Hepatocyte (in vitro differentiated cells): ENCODE measurements around the gene EXOC2. TPM values are rescaled to one million over a fixed set of nuclear protein-coding genes. Genes with fewer than 3 reads are reported as not detected.

Experiments
- DNase-seq: peaks from one replicate; pipeline ENCODE4 v3.0.0-alpha.2; 2016; ENCODE audit warnings: low spot score
- H2AFZ ChIP-seq: fragments of 200-600 bp; sonication (generic); 2 replicates; pipeline ENCODE4 v1.6.0; 2016; ENCODE audit warnings: antibody characterized with exemption, mild to moderate bottlenecking
- H3K27ac ChIP-seq: fragments of 200-600 bp; sonication (generic); 2 replicates; pipeline ENCODE4 v1.5.1; 2016; ENCODE audit warnings: mild to moderate bottlenecking
- H3K27me3 ChIP-seq: fragments of 200-600 bp; sonication (generic); 2 replicates; pipeline ENCODE4 v1.6.1; 2016
- H3K36me3 ChIP-seq: fragments of 200-600 bp; sonication (generic); replicated peaks from 2 replicates; pipeline ENCODE4 v1.5.1; 2016; ENCODE audit warnings: low read depth; ENCODE audit not compliant: insufficient read depth
- H3K4me1 ChIP-seq: fragments of 200-600 bp; sonication (generic); 2 replicates; pipeline ENCODE4 v1.5.1; 2016; ENCODE audit warnings: mild to moderate bottlenecking, moderate library complexity; ENCODE audit not compliant: insufficient read depth
- H3K4me2 ChIP-seq: fragments of 200-600 bp; sonication (generic); 2 replicates; pipeline ENCODE4 v1.6.0; 2016
- H3K4me3 ChIP-seq: fragments of 200-600 bp; sonication (generic); 2 replicates; pipeline ENCODE4 v1.5.1; 2016; ENCODE audit warnings: mild to moderate bottlenecking
- H3K79me2 ChIP-seq: fragments of 200-600 bp; sonication (generic); 2 replicates; pipeline ENCODE4 v1.6.0; 2017; ENCODE audit warnings: mild to moderate bottlenecking
- H3K9me2 ChIP-seq: fragments of 200-600 bp; sonication (generic); replicated peaks from 2 replicates; pipeline ENCODE4 v1.6.0; 2017; ENCODE audit warnings: mild to moderate bottlenecking; ENCODE audit not compliant: insufficient read depth
- H3K9me3 ChIP-seq: fragments of 200-600 bp; sonication (generic); 2 replicates; pipeline ENCODE4 v1.5.1; 2016; ENCODE audit warnings: low read depth, mild to moderate bottlenecking
- H4K20me1 ChIP-seq: fragments of 200-600 bp; sonication (generic); 2 replicates; pipeline ENCODE4 v1.6.0; 2016; ENCODE audit warnings: mild to moderate bottlenecking; ENCODE audit not compliant: insufficient read depth, poor library complexity, severe bottlenecking
- EZH2 ChIP-seq: fragments of 200-600 bp; sonication (generic); IDR thresholded peaks from 2 replicates; pipeline ENCODE4 v1.6.1; 2016; ENCODE audit warnings: antibody characterized with exemption, mild to moderate bottlenecking, borderline replicate concordance
- EZH2phosphoT487 ChIP-seq: fragments of 200-600 bp; sonication (generic); IDR thresholded peaks from one replicate; pipeline ENCODE4 v1.6.1; 2018; ENCODE audit warnings: antibody characterized with exemption, mild to moderate bottlenecking, low read depth, moderate library complexity; ENCODE audit not compliant: unreplicated experiment, severe bottlenecking
- WGBS: methylation state at CpG from one replicate; pipeline ENCODE4 v1.1.6; 2016; ENCODE audit warnings: low lambda C conversion rate; ENCODE audit errors: missing lambda C conversion rate; 5-methylcytosine and 5-hydroxymethylcytosine counted together
- polyA plus RNA-seq: library from polyadenylated mRNA; unstranded; fragments of >200 nt; fragmentation: Nextera tagmentation; extraction: Ambion mirVana; gene quantifications from 2 replicates; pipeline ENCODE4 v1.2.1, GENCODE V29; 2016
- total RNA-seq: library from RNA; depleted of rRNA; stranded (reverse); fragments of >200 nt; gene quantifications from 2 replicates; pipeline ENCODE4 v1.2.3, GENCODE V29; 2014
- TF ChIP-seq, protein P1 (sequence below): fragments of 200-600 bp; sonication (generic); IDR thresholded peaks from 2 replicates; pipeline ENCODE4 v1.5.1; 2016; ENCODE audit warnings: antibody characterized with exemption, mild to moderate bottlenecking; ENCODE audit not compliant: poor library complexity

Gene EXOC2
- total and polyA plus RNA-seq, 2 experiments from 2014 or later: 15.4 to 27.0 TPM

DNA sequence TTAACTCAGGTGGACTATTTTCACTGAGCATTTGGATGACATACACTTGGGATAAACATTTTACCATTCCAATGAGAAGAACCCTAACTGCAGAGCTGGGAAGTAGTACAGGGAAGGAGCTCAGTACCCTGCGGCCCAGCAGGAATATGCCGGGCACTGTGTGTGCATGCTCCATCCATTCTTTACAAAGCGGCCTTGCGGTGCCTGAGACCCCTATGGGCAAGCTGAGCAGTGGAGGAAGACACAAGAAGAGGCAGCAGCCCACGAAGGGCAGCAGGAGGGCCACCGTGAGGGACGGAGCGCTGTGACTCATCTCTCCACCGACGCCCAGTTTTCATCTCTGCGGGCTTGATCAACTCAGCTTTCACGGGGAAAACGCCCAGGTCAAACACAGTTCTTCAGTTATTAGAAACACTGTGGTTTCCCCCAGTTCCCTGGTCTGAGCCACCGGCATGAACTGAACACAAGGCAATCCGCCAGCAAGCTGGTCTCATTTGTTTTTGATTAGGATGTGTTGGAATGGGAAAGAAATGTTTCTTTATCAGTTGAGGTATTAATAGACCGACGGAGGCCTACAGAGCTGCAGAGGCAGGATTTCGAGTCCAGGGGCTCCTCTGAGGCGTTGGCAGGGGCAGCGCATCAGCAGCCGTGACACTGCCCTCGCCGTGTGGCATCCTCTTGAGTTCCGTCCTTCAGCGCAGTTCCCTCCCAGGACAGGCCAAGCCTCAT lies 256.5 kb downstream of the EXOC2 start:
- no peak for DNase-seq
- Histone ChIP-seq H3K79me2 (no peaks in the 10 kb centered on the region), H2AFZ (no peak overlapping the region), H3K27ac (no peak overlapping the region), H3K27me3 (no peaks in the 10 kb centered on the region), H3K4me2 (no peak overlapping the region), H3K36me3 (no peaks in the 10 kb centered on the region), H4K20me1 (no peaks in the 10 kb centered on the region), H3K9me3 (no peaks in the 10 kb centered on the region), H3K9me2 (no peaks in the 10 kb centered on the region), H3K4me3 (no peak overlapping the region), H3K4me1 (no peaks in the 10 kb centered on the region)
- 77% methylated on average over 25 of the region's 25 CpGs for WGBS
- TF ChIP-seq EZH2 (no peak), EZH2phosphoT487 (no peak)
- TF ChIP-seq, protein P1, sequence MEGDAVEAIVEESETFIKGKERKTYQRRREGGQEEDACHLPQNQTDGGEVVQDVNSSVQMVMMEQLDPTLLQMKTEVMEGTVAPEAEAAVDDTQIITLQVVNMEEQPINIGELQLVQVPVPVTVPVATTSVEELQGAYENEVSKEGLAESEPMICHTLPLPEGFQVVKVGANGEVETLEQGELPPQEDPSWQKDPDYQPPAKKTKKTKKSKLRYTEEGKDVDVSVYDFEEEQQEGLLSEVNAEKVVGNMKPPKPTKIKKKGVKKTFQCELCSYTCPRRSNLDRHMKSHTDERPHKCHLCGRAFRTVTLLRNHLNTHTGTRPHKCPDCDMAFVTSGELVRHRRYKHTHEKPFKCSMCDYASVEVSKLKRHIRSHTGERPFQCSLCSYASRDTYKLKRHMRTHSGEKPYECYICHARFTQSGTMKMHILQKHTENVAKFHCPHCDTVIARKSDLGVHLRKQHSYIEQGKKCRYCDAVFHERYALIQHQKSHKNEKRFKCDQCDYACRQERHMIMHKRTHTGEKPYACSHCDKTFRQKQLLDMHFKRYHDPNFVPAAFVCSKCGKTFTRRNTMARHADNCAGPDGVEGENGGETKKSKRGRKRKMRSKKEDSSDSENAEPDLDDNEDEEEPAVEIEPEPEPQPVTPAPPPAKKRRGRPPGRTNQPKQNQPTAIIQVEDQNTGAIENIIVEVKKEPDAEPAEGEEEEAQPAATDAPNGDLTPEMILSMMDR: no peak

DNA sequence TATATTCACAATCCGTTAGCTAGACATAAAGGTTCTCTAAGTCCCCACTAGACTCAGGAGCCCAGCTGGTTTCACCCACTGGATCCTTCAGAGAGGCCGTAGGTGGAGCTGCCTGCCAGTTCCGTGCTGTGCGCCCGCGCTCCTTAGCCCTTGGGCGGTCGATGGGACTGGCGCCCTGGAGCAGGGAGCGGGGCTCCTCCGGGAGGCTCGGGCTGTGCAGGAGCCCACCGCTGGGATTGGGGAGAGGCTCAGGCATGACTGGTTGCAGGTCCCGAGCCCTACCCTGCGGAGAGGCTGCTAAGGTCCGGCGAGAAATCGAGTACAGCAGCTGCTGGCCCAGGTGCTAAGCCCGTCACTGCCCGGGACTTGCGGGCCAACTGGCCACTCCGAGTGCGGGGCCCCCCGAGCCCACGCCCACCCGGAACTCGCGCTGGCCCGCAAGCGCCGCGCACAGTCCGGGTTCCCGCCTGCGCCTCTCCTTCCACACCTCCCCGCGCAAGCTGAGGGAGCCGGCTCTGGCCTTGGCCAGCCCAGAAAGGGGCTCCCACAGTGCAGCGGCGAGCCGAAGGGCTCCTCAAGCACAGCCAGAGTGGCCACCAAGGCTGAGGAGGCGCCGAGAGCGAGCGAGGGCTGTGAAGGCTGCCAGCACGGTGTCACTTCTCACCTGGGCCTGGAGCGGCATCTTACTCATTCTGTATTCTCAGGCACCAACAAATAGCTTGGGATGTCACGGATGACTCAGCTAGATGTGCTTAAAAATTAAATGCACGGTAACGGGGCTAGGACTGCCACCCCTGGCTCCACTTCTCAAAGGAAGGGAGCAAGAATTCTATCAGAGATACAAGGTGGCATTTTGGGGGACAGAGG lies 257.3 kb downstream of the EXOC2 start:
- no peaks in the 10 kb centered on the region for H3K79me2 ChIP-seq
- TF ChIP-seq, protein P1: no peak
- TF ChIP-seq EZH2phosphoT487 (no peak), EZH2 (no peak)
- no peak overlapping the region for H3K27ac ChIP-seq
- H3K4me3 ChIP-seq: no peak overlapping the region
- no peaks in the 10 kb centered on the region for H3K36me3 ChIP-seq
- H3K4me1 ChIP-seq: no peaks in the 10 kb centered on the region
- H3K9me3 ChIP-seq: no peaks in the 10 kb centered on the region
- 98% methylated on average over 49 of the region's 50 CpGs for WGBS
- no peaks in the 10 kb centered on the region for H3K27me3 ChIP-seq
- H4K20me1 ChIP-seq: no peaks in the 10 kb centered on the region
- H3K9me2 ChIP-seq: no peaks in the 10 kb centered on the region
- H3K4me2 ChIP-seq: no peak overlapping the region
- no peak overlapping the region for H2AFZ ChIP-seq
- no peak for DNase-seq

Other genes with a start within 250 kb of the EXOC2 start
- gene HUS1B, start 36.0 kb downstream of the EXOC2 start, total RNA-seq: 0.33 and 1.2 TPM in 2 replicates
- 0.45 and 1.2 TPM in 2 replicates for gene HUS1B, start 36.0 kb downstream of the EXOC2 start, polyA plus RNA-seq